HG02970 (cell line): ENCODE data around the gene KRTAP29-1.
"Not testable (repeated sequence)": the region's sequence is repeated elsewhere in the genome, so short reads cannot be mapped to it uniquely, and the experiment has no call there.

ENCODE experiments used
- ATAC-seq: cut with Tn5 transposase; IDR thresholded peaks from one replicate; pipeline ENCODE4 v1.9.1; 2021; ENCODE audit warnings: mild to moderate bottlenecking, moderate library complexity, moderate number of reproducible peaks; ENCODE audit not compliant: unreplicated experiment, low FRiP score

KRTAP29-1 gene

GRCh38 chr17:41304091-41304490, 1.4 kb upstream of the KRTAP29-1 start:
- no peak for ATAC-seq

- no peak for ATAC-seq
Measured at GRCh38 chr17:41302981-41303380, 330 bp upstream of the KRTAP29-1 start.

GRCh38 chr17:41301204-41301790, 1.4 kb downstream of the KRTAP29-1 start:
- ATAC-seq, result no peak

GRCh38 chr17:41298458-41299135, 4.1 kb downstream of the KRTAP29-1 start:
- ATAC-seq, result no peak

- no peak for ATAC-seq
Measured at GRCh38 chr17:41296846-41297245, 5.8 kb downstream of the KRTAP29-1 start.

- no peak for ATAC-seq
Measured at GRCh38 chr17:41294016-41294415, 8.6 kb downstream of the KRTAP29-1 start.

GRCh38 chr17:41287050-41287449, 15.6 kb downstream of the KRTAP29-1 start:
- no peak for ATAC-seq

- no peak for ATAC-seq
Measured at GRCh38 chr17:41284546-41284945, 18.1 kb downstream of the KRTAP29-1 start.

- no peak for ATAC-seq
Measured at GRCh38 chr17:41284043-41284442, 18.6 kb downstream of the KRTAP29-1 start.

- ATAC-seq, result no peak
Measured at GRCh38 chr17:41278176-41278955, 24.3 kb downstream of the KRTAP29-1 start.

- not testable (repeated sequence) for ATAC-seq
Measured at GRCh38 chr17:41275648-41276190, 26.9 kb downstream of the KRTAP29-1 start, which contains the start of gene KRTAP9-7. Gene KRTAP9-7 (plus strand): TSS chr17:41275698. CDS start chr17:41275698, 0 bp downstream.

GRCh38 chr17:41271858-41272257, 30.8 kb downstream of the KRTAP29-1 start:
- no peak for ATAC-seq

GRCh38 chr17:41271323-41271722, 31.3 kb downstream of the KRTAP29-1 start:
- ATAC-seq, result not testable (repeated sequence)

- ATAC-seq, result no peak
Measured at GRCh38 chr17:41267711-41268110, 34.9 kb downstream of the KRTAP29-1 start.

- ATAC-seq, result no peak
Measured at GRCh38 chr17:41265078-41265477, 37.6 kb downstream of the KRTAP29-1 start, which contains the start of gene KRTAP9-6. Gene KRTAP9-6 (plus strand): TSS chr17:41265378. CDS start chr17:41265378, 0 bp downstream.

- ATAC-seq, result no peak
Measured at GRCh38 chr17:41264599-41264998, 38.1 kb downstream of the KRTAP29-1 start.

GRCh38 chr17:41263212-41263611, 39.4 kb downstream of the KRTAP29-1 start:
- ATAC-seq, result no peak

- no peak for ATAC-seq
Measured at GRCh38 chr17:41258406-41258805, 44.2 kb downstream of the KRTAP29-1 start.

- no peak for ATAC-seq
Measured at GRCh38 chr17:41256291-41256685, 46.4 kb downstream of the KRTAP29-1 start.

- ATAC-seq, result not testable (repeated sequence)
Measured at GRCh38 chr17:41255381-41256290, 47.0 kb downstream of the KRTAP29-1 start, which contains the start of gene KRTAP9-9. Gene KRTAP9-9 (plus strand): TSS chr17:41255384.
